ENCODE results near the gene ZNF746. TPM values are rescaled to one million over a fixed set of nuclear protein-coding genes. Genes with fewer than 3 reads are reported as not detected.

ZNF746 gene
- polyA plus RNA-seq: 13.1 TPM
- long read RNA-seq, donor 1, partial matches to known transcripts: 0 of 2 reads
- long read RNA-seq, donor 1, other reads (novel, unspliced or antisense): 0 of 2 reads
- long read RNA-seq, donor 2, partial matches to known transcripts: 6 of 10 reads
- long read RNA-seq, donor 2, other reads (novel, unspliced or antisense): 0 of 10 reads
- long read RNA-seq, donor 3, partial matches to known transcripts: 0 of 4 reads
- long read RNA-seq, donor 3, other reads (novel, unspliced or antisense): 0 of 4 reads
- long read RNA-seq, donor 4: 0 reads
- long read RNA-seq, donor 5, partial matches to known transcripts: 0 of 1 reads
- long read RNA-seq, donor 5, other reads (novel, unspliced or antisense): 0 of 1 reads
- long read RNA-seq, donor 6, partial matches to known transcripts: 0 of 3 reads
- long read RNA-seq, donor 6, other reads (novel, unspliced or antisense): 0 of 3 reads
- long read RNA-seq, donor 7: 0 reads
- long read RNA-seq, donor 8, partial matches to known transcripts: 0 of 2 reads
- long read RNA-seq, donor 8, other reads (novel, unspliced or antisense): 0 of 2 reads
- long read RNA-seq, donor 9, partial matches to known transcripts: 0 of 2 reads
- long read RNA-seq, donor 9, other reads (novel, unspliced or antisense): 0 of 2 reads
- long read RNA-seq, donor 10, partial matches to known transcripts: 0 of 2 reads
- long read RNA-seq, donor 10, other reads (novel, unspliced or antisense): 0 of 2 reads
- long read RNA-seq, donor 11: 0 reads

DNA sequence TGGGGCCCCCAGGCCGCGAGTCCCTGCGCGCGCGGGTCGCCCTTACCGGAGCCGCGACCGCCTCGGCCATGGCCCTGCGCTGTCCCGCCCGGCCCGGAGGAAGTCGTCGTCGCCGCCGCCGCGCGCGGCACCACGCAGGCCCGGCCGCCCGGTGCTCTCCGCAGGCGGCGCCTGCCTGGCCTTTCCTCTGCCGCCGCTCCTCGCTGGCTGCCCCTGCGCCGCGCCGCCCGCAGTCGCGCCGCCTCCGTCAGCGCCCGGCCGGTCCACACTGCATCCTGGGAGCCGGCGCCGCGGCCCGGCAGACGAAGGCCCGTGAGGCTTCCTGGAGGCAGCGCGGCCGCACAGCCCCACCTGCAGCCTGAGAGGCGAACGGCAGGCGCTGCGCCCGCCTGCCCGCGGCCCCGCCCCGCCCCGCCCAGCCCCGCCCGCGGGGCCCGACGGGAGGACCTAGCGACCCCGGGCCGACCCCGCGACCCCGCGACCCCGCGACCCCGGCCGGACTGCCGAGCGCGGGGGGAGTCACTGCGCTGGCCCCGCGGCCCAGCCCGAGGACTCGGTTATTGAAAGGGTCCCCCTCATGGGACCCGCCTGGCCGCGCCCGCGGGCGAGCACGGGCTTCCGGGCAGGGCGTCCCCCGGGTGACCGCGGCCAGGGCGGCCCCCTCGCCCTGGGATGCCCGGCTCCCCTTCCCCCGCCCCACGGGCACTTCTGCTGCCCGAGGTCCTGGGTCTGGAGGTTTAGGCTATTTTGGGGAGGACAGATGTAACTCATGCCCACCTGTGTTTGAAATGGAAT, at the start of gene ZNF746:
Gene ZNF746, minus strand, starts transcription at position 343 of the 795 bp plus-strand sequence. Its CDS starts 273 bp downstream, at position 70.
- peak; percentile 77 to 87 for DNase-seq
- Histone ChIP-seq H3K4me1 (ENCODE audit: control insufficient read depth, insufficient read depth, low read length) (no peaks in the 10 kb centered on the region), H3K9me3 (ENCODE audit: control insufficient read depth, low read depth, low read length) (no peaks in the 10 kb centered on the region), H3K27ac (ENCODE audit: low read length) (no peak within 1 kb of the TSS), H3K4me3 (ENCODE audit: low read length) (peak within 1 kb of the TSS; percentile 46), H3K36me3 (ENCODE audit: control insufficient read depth, insufficient read depth, low read length) (peaks cover 14% of the 10 kb centered on the region), H3K27me3 (ENCODE audit: control insufficient read depth, insufficient read depth, low read length) (no peaks in the 10 kb centered on the region)
- WGBS (ENCODE audit: insufficient coverage, low lambda C conversion rate): no CpG with 5 or more reads among the region's 109 CpGs

DNA sequence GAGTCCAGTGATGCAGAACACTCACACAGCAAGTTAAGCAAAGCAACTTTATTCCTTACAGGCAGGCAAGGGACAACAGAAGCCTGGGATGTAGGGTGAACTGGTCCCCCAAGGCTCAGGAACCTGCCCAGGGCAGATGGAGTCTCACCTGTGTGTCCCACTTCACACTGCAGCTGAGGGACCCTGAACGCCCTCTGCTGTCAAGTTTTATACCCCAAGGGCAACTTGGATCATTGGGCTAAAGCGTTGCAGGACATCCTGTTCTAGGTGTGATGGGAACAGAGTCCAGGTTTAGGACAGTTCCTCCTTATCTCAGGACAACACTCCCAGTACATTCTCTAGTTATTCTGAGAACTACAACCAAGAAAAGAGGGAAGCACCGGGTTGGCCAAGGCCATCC, 49.5 kb upstream of the ZNF746 start:
- no CpG with 5 or more reads among the region's 3 CpGs for WGBS (ENCODE audit: insufficient coverage, low lambda C conversion rate)
- Histone ChIP-seq H3K36me3 (ENCODE audit: control insufficient read depth, insufficient read depth, low read length) (peaks cover 54% of the 10 kb centered on the region), H3K27ac (ENCODE audit: low read length) (no peak overlapping the region), H3K4me1 (ENCODE audit: control insufficient read depth, insufficient read depth, low read length) (no peaks in the 10 kb centered on the region), H3K27me3 (ENCODE audit: control insufficient read depth, insufficient read depth, low read length) (no peaks in the 10 kb centered on the region), H3K9me3 (ENCODE audit: control insufficient read depth, low read depth, low read length) (peaks cover 3% of the 10 kb centered on the region), H3K4me3 (ENCODE audit: low read length) (no peak overlapping the region)
- no peak for DNase-seq

- Histone ChIP-seq H3K27ac (ENCODE audit: low read length) (no peak overlapping the region), H3K9me3 (ENCODE audit: control insufficient read depth, low read depth, low read length) (peaks cover 3% of the 10 kb centered on the region), H3K27me3 (ENCODE audit: control insufficient read depth, insufficient read depth, low read length) (no peaks in the 10 kb centered on the region), H3K36me3 (ENCODE audit: control insufficient read depth, insufficient read depth, low read length) (peaks cover 47% of the 10 kb centered on the region), H3K4me3 (ENCODE audit: low read length) (no peak overlapping the region), H3K4me1 (ENCODE audit: control insufficient read depth, insufficient read depth, low read length) (no peaks in the 10 kb centered on the region)
- DNase-seq: no peak
- WGBS (ENCODE audit: insufficient coverage, low lambda C conversion rate): no CpG with 5 or more reads among the region's 2 CpGs
These were observed 48.7 kb upstream of the ZNF746 start for GRCh38 chr7:149546331-149546730.

GRCh38 chr7:149544028-149544427, 46.4 kb upstream of the ZNF746 start:
- DNase-seq: no peak
- no peaks in the 10 kb centered on the region for H3K27me3 ChIP-seq (ENCODE audit: control insufficient read depth, insufficient read depth, low read length)
- no peak overlapping the region for H3K4me3 ChIP-seq (ENCODE audit: low read length)
- H3K27ac ChIP-seq (ENCODE audit: low read length): no peak overlapping the region
- peaks cover 25% of the 10 kb centered on the region for H3K36me3 ChIP-seq (ENCODE audit: control insufficient read depth, insufficient read depth, low read length)
- 80% methylated on average over 2 of the region's 3 CpGs for WGBS (ENCODE audit: insufficient coverage, low lambda C conversion rate)
- H3K9me3 ChIP-seq (ENCODE audit: control insufficient read depth, low read depth, low read length): peaks cover 15% of the 10 kb centered on the region
- no peaks in the 10 kb centered on the region for H3K4me1 ChIP-seq (ENCODE audit: control insufficient read depth, insufficient read depth, low read length)

- no peak for DNase-seq
- no peaks in the 10 kb centered on the region for H3K36me3 ChIP-seq (ENCODE audit: control insufficient read depth, insufficient read depth, low read length)
- H3K4me1 ChIP-seq (ENCODE audit: control insufficient read depth, insufficient read depth, low read length): no peaks in the 10 kb centered on the region
- no peak overlapping the region for H3K27ac ChIP-seq (ENCODE audit: low read length)
- no CpG with 5 or more reads among the region's 1 CpG for WGBS (ENCODE audit: insufficient coverage, low lambda C conversion rate)
- H3K9me3 ChIP-seq (ENCODE audit: control insufficient read depth, low read depth, low read length): peaks cover 22% of the 10 kb centered on the region
- no peak overlapping the region for H3K4me3 ChIP-seq (ENCODE audit: low read length)
- H3K27me3 ChIP-seq (ENCODE audit: control insufficient read depth, insufficient read depth, low read length): no peaks in the 10 kb centered on the region
These were observed 35.0 kb upstream of the ZNF746 start for GRCh38 chr7:149532654-149533053.

DNA sequence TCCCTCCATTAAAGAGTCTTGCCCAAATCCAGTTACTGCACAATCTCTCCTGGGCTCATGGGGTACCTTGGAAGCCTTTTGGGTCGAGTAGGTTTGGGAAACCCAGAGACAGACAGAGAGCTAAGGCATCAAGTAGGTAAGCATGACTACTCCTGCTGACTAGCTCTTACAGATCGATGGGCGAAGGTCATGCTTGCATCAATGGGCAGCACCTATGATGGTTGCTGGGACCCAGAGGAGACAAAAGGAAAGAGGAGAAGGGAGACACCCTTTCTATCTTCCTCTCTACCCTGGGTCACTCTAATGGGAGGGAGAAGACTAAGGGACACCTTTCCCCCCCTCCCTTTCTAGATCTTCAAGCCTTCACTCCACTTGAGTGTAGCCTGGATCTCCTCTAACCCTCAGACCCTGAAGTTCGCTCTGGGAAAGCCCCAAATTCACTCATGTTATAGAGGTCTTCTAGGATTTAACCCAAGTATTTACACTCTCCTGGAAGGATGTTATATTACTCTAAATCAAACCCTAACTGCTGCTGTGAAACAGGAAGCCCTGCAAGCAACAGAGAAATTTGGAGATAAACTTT, 31.6 kb upstream of the ZNF746 start:
- peaks cover 22% of the 10 kb centered on the region for H3K9me3 ChIP-seq (ENCODE audit: control insufficient read depth, low read depth, low read length)
- WGBS (ENCODE audit: insufficient coverage, low lambda C conversion rate): no CpG with 5 or more reads among the region's 4 CpGs
- no peak overlapping the region for H3K4me3 ChIP-seq (ENCODE audit: low read length)
- H3K36me3 ChIP-seq (ENCODE audit: control insufficient read depth, insufficient read depth, low read length): no peaks in the 10 kb centered on the region
- DNase-seq: no peak
- H3K27ac ChIP-seq (ENCODE audit: low read length): no peak overlapping the region
- no peaks in the 10 kb centered on the region for H3K27me3 ChIP-seq (ENCODE audit: control insufficient read depth, insufficient read depth, low read length)
- H3K4me1 ChIP-seq (ENCODE audit: control insufficient read depth, insufficient read depth, low read length): no peaks in the 10 kb centered on the region

- Histone ChIP-seq H3K27me3 (ENCODE audit: control insufficient read depth, insufficient read depth, low read length) (no peaks in the 10 kb centered on the region), H3K4me1 (ENCODE audit: control insufficient read depth, insufficient read depth, low read length) (no peaks in the 10 kb centered on the region), H3K27ac (ENCODE audit: low read length) (no peak overlapping the region), H3K9me3 (ENCODE audit: control insufficient read depth, low read depth, low read length) (peaks cover 22% of the 10 kb centered on the region), H3K36me3 (ENCODE audit: control insufficient read depth, insufficient read depth, low read length) (no peaks in the 10 kb centered on the region), H3K4me3 (ENCODE audit: low read length) (no peak overlapping the region)
- no CpG with 5 or more reads among the region's 1 CpG for WGBS (ENCODE audit: insufficient coverage, low lambda C conversion rate)
- no peak for DNase-seq
These were observed 29.8 kb upstream of the ZNF746 start for GRCh38 chr7:149527414-149527813.

DNA sequence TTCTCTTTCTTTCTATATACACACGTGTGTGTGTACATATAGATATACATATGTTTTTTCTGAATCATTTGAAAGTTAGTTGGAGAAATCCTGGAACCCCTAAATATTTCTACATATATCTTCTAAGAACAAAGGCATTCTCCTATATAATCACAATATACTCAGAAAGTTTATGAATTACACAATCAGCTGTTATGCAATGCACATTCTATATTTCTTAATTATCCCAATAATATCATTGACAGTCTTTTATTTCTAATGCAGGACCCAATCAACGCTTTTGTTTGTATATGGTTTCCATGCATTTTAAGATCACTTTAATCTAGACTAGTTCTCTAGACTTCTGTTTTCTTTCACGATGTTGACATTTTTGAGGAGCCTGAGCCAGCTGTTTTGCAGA, 27.7 kb upstream of the ZNF746 start:
- Histone ChIP-seq H3K4me1 (ENCODE audit: control insufficient read depth, insufficient read depth, low read length) (no peaks in the 10 kb centered on the region), H3K27me3 (ENCODE audit: control insufficient read depth, insufficient read depth, low read length) (no peaks in the 10 kb centered on the region), H3K36me3 (ENCODE audit: control insufficient read depth, insufficient read depth, low read length) (no peaks in the 10 kb centered on the region), H3K27ac (ENCODE audit: low read length) (no peak overlapping the region), H3K4me3 (ENCODE audit: low read length) (no peak overlapping the region), H3K9me3 (ENCODE audit: control insufficient read depth, low read depth, low read length) (peaks cover 12% of the 10 kb centered on the region)
- no peak for DNase-seq
- 52% methylated on average over 2 of the region's 3 CpGs for WGBS (ENCODE audit: insufficient coverage, low lambda C conversion rate)

DNA sequence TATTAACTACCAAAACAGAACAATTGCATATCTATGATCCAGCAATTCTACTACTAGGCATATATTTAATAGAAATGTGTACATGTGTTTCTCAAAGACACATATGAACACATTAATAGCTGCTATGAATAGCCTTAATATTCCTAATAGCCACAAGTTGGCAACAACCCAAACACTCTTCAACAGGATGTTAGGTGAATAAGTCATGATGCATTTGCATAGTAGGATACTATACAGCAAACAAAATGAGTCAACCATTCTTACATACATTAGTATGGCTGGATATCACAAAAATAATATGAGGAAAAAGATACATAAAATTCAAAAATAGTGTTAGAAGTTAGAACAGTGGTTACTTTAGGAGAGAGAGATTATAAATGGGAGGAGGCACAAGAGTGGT, 26.8 kb upstream of the ZNF746 start:
- H3K36me3 ChIP-seq (ENCODE audit: control insufficient read depth, insufficient read depth, low read length): no peaks in the 10 kb centered on the region
- H3K9me3 ChIP-seq (ENCODE audit: control insufficient read depth, low read depth, low read length): peaks cover 5% of the 10 kb centered on the region
- H3K4me3 ChIP-seq (ENCODE audit: low read length): no peak overlapping the region
- no peaks in the 10 kb centered on the region for H3K4me1 ChIP-seq (ENCODE audit: control insufficient read depth, insufficient read depth, low read length)
- no peaks in the 10 kb centered on the region for H3K27me3 ChIP-seq (ENCODE audit: control insufficient read depth, insufficient read depth, low read length)
- no peak overlapping the region for H3K27ac ChIP-seq (ENCODE audit: low read length)
- no peak for DNase-seq

DNA sequence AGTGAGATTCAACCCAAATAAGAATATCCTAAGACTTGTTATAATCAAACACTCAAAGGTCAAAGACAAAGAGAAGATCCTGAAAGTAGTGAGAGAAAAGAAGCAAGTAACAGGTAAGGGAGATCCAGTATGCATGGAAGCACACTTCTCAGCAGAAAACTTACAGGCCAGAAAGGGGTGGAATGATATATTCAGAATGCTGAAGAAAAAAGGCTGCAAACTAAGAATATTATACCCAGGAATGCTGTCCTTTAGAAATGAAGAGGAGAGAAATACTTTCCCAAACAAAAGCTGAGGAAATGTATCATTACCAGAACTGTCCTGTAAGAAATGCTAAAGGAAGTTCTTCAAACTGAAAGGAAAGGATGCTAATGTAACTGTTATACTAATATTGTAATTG, 12.6 kb upstream of the ZNF746 start:
- Histone ChIP-seq H3K9me3 (ENCODE audit: control insufficient read depth, low read depth, low read length) (peaks cover 15% of the 10 kb centered on the region), H3K27me3 (ENCODE audit: control insufficient read depth, insufficient read depth, low read length) (no peaks in the 10 kb centered on the region), H3K4me1 (ENCODE audit: control insufficient read depth, insufficient read depth, low read length) (no peaks in the 10 kb centered on the region), H3K36me3 (ENCODE audit: control insufficient read depth, insufficient read depth, low read length) (no peaks in the 10 kb centered on the region), H3K27ac (ENCODE audit: low read length) (no peak overlapping the region), H3K4me3 (ENCODE audit: low read length) (no peak overlapping the region)
- DNase-seq: no peak

Measured in large intestine (tissue), 12 donors.